Left forelimb (tissue), 1 donor: ENCODE data around the gene NFASC.

Source experiments
- DNase-seq: peaks from one replicate; pipeline ENCODE4 v3.0.0-alpha.2; 2018; ENCODE audit warnings: low spot score

The NFASC gene

GRCh38 chr1:204928671-204929486 lies 58.2 kb downstream of the NFASC start:
- no peak for DNase-seq

- DNase-seq, result no peak
These were observed 59.0 kb downstream of the NFASC start for GRCh38 chr1:204929487-204930154.

- DNase-seq, result no peak
These were observed 59.5 kb downstream of the NFASC start for GRCh38 chr1:204930155-204930523.

GRCh38 chr1:204931313-204931712 lies 60.7 kb downstream of the NFASC start:
- DNase-seq, result no peak

GRCh38 chr1:204931768-204932572 lies 61.3 kb downstream of the NFASC start:
- no peak for DNase-seq

GRCh38 chr1:204932573-204932909 lies 61.9 kb downstream of the NFASC start:
- no peak for DNase-seq

- no peak for DNase-seq
These were observed 64.5 kb downstream of the NFASC start for GRCh38 chr1:204935155-204935554.

GRCh38 chr1:204936765-204937164 lies 66.1 kb downstream of the NFASC start:
- no peak for DNase-seq

GRCh38 chr1:204937901-204938300 lies 67.2 kb downstream of the NFASC start:
- DNase-seq, result no peak

GRCh38 chr1:204940591-204940990 lies 69.9 kb downstream of the NFASC start:
- no peak for DNase-seq

- DNase-seq, result no peak
These were observed 71.0 kb downstream of the NFASC start for GRCh38 chr1:204941421-204942338.

GRCh38 chr1:204943495-204943894 lies 72.8 kb downstream of the NFASC start:
- DNase-seq, result no peak

GRCh38 chr1:204944662-204945061 lies 74.0 kb downstream of the NFASC start:
- no peak for DNase-seq

GRCh38 chr1:204945565-204945977 lies 74.9 kb downstream of the NFASC start:
- DNase-seq, result no peak

GRCh38 chr1:204946640-204947039 lies 76.0 kb downstream of the NFASC start:
- DNase-seq, result no peak

GRCh38 chr1:204947338-204947737 lies 76.7 kb downstream of the NFASC start:
- no peak for DNase-seq

- DNase-seq, result no peak
These were observed 77.1 kb downstream of the NFASC start for GRCh38 chr1:204947747-204948146.

- no peak for DNase-seq
These were observed 79.8 kb downstream of the NFASC start for GRCh38 chr1:204950353-204951001.

- no peak for DNase-seq
These were observed 88.0 kb downstream of the NFASC start for GRCh38 chr1:204958317-204959307.

- no peak for DNase-seq
These were observed 88.7 kb downstream of the NFASC start for GRCh38 chr1:204959374-204959773.
